Right renal pelvis (tissue), 4 donors: Measurements from ENCODE around the gene PPP2R5C. TPM values are rescaled to one million over a fixed set of nuclear protein-coding genes. Genes with fewer than 3 reads are reported as not detected.

Experiments used
- DNase-seq, 4 donors: peaks; one replicate each; pipeline ENCODE4 v3.0.0-alpha.2; 2013; ENCODE audit warnings: low read depth in 4 of 4, low spot score in 3 of 4, missing footprints in 1 of 4
- polyA plus RNA-seq, 4 donors: library from polyadenylated mRNA; unstranded; fragments of 120-200 nt; gene quantifications; one replicate each; pipeline ENCODE4 v1.2.1, GENCODE V29; 2013; ENCODE audit not compliant: insufficient read length in 4 of 4

The PPP2R5C gene
- polyA plus RNA-seq, 4 donors, result 99.3 to 119 (median 117) TPM

DNA sequence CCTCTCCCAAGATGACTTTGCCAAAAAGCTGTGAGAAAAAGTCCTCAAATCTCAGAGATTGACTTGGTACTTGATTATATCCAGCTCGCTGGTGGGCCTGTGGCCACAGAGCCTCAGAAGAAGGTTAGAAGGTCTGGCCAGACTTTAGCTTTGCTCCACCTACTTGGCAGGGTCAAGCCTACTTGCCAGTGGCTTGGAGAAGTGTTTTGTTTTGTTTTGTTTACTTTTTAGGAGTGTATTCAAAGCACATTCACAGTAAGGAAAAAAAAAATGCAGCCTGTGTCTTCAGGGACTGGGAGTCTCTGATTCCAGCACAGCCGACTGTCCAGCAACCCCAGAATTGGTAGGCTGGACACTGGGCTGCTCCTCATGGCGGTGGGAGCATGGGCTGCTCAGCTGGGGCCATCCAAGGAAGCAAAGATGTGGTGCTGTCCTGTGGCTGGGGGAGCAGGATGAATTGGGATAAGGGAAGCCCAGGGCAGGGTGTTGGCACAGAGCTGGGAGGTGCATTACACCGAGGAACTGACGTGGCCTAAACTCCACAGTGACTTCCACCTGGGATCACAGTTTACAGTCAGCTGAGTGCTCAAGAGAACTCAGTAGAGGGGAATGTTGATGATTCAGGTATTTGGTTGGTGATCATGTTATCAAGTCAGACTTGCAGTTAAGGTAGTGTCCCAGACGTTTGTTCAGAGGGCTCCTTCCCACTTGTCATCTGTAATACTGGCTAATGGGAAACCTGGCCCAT is 73.5 kb downstream of the PPP2R5C start:
- DNase-seq, result no peak

DNA sequence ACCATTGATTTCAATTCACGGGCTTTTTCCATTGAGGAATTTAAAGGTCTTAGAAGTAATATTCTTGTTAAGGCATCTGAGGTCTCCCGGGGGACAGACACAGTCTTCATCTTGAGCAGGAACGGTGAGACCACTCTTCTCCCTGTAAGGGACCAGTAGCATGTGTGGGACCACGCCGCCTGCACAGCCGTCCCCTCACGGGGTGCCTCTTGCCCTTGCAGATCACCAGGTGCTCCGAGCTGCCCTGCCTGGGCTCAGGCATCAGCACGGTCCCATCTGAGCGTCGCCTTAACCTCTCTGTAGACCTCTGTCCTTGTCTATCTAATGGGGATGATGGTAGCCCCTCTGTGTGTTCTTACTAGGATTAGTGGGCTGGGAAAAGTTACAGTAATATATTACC is 74.1 kb downstream of the PPP2R5C start:
- no peak for DNase-seq

DNA sequence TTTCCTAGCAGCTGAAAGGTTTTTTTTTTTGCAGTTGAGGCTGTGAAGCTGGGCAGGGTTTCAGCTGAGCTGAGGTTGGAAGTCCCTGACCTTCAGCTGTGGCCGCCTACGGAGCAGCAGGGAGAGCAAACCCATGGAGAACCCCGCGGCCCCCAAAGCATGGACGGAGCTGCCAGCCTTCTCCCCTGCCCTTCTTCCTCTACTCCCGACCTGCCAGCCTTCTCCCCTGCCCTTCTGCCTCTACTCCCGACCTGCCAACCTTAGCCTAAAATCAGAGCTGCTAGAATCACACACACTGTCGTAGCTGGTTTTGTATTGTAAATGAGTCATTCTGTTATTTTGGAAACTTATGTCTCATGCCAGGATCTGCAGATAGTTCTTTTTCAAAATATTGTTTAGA is 74.6 kb downstream of the PPP2R5C start:
- no peak for DNase-seq

DNA sequence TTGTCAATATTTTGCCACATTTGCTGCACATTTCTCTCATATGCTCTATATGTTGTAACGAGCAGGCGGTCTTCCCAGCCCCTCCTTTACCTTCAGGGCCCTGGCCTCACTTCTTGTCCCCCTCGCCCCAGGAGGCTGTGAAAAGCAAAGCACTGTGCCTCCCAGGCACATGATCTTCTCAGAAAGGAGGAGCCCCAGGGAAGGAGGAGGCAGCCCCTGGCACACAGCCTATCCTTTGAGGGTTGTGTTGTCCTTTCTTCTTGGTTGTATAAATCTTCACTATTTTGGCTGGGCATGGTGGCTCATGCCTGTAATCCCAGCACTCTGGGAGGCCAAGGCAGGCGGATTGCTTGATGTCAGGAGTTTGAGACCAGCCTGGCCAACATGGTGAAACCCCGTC is 77.0 kb downstream of the PPP2R5C start:
- DNase-seq, result no peak

DNA sequence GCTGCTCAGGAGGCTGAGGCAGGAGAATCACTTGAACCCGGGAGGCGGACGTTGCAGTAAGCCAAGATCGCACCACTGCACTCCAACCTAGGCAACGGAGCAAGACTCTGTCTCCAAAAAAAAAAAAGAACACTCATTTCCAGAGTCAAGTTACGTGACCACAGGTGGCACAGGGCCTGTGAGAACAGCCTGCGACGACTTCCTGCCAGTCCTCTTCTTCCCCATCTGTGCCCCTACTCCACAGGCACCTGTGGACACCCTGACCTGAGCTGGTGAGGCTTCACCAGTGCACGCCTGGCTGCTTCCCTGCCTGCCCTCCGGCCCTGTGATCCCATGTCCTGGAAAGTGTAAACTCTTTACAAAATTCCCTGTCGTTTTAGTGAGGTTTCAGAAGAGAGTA is 77.7 kb downstream of the PPP2R5C start:
- no peak for DNase-seq

DNA sequence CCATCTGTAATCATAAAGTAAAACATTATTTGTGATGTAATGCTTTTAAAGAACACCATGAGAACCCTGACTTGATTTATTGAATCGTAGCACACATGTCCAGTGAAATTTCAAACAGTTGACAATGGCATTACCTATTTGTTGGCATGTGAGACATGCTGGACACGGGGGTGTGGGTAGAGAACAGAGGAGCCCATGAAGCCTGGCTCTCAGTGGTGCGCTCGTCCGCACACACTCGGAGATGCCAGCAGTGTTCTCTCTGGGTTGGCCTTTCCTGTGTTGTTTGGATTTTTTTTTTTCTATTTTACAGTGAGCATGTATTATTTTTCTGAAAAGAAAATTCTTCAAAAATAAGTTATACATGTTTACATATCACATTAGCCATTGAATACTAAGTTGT is 78.2 kb downstream of the PPP2R5C start:
- DNase-seq, result no peak

DNA sequence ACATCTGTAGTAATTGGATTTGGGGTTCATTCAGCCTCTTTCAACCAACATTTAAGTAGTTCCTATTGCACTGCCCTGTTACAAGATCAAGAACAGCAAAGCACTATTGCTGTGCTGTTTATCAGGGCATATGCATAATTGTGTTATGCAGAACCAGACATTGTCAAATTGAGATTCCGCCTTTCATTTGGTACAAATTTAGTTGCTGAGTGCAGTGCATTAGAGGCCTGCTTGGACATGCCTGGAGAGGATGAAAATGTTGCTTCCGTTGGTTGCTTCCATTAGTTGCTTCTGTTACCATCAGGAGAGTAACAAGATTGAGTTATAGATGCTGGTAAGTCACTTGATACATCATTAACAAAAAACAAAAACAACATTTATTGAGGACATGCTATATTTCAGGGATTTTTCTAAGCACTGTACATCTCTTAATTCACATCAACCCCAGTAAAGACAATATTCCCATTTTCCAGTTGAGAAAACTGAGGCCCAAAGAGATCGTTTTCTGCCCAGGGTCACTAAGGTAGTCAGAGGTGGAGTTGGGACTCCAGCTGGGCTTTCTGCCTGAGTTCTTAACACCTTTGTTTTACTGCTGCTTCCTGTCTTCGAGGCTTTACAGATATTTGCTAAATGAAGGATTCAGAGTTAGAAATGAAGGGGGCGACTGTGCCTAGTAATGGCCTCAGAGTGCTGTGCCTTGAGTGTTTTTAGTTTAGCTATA is 79.3 kb downstream of the PPP2R5C start:
- DNase-seq, result no peak

DNA sequence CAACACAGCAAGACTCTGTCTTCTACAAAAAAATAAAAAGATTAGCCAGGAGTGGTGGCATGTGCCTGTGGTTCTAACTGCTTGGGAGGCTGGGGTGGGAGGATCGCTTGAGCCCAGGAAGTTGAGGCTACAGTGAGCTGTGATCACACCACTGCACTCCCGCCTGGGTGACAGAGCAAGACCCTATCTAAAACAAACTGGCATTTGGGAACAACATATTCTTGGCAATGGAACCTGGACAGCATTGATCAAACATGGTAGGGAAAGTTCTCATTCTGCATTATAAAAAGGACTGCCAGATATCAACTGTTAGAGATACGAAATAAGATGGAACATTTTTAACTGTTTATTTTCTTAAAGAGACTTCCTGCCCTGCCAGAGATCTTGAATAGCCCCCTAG is 81.5 kb downstream of the PPP2R5C start:
- DNase-seq, result no peak

DNA sequence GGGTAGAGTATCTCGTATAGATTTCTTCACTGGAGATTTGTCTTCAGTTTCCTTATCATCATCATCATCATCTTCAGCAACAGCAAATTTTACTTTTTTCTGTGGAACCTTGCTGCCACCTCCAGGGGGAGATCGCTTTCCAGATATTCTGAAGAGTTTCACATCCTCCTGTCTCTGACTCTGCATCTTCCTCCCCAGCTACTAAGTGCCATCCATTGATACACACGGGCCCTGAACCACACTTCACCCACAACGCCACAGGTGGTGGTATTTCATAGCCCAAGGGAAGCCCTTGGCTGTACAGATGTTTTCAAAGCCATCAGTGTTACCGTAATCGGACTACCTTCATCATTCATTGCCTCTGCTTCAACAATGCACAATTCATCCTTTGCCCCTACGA is 82.2 kb downstream of the PPP2R5C start:
- DNase-seq, result no peak

DNA sequence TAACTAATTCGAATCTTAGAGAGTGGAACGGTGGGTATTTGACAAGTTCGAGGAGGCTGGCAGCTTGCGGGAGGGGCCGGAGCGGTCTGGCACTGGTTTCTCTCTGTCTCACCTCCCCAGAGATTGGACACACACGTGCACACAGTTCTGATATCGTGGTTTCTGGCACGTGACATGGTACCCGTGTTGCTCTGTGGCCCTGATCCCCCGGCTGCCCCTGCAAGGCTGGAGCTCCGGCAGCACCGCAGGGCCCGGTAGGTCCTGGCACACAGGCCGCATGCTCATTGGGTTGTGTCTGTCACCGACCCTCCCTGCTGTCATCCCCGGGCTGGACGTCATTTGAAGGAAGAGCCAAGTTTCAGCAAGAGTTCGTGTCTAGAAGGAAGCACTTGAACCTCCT is 82.7 kb downstream of the PPP2R5C start:
- no peak for DNase-seq

DNA sequence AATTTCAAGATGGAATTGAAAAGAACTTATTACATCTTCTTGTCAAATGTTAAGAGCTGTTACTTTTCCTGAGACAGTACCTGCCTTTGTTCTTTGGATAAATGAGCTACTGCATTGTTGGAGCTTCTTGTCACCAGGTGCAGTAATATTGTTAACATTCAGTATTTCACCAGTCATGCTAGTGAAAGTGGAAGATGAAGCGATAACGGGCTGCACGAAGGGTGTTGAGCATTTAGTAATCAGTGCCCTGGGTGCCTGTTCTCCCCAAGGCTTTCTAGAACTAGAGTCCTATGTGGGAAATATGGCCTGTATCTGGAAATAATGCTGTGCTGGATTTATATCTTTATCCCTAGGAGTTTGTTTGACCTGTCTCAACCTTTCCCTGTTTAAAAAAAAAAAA is 83.2 kb downstream of the PPP2R5C start:
- DNase-seq, result no peak

DNA sequence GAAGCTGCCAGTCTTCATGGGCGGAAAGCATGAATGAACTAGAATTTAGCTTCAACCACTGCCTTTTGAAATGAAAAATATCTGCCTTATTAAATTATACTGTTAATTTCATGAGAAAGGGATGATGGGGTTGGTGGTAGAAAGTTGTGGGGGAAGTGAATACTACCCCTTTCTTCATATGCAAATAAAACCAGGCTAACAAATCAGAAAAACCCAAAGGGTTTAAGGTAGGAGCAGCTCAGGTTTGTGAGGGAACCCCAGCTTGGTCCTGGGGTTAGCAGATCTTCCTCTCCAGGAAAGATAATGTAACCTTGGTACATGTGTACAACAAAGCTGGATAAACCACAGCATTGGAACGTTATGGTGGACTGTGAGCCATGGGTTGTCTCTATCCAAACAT is 84.0 kb downstream of the PPP2R5C start:
- DNase-seq, result no peak

DNA sequence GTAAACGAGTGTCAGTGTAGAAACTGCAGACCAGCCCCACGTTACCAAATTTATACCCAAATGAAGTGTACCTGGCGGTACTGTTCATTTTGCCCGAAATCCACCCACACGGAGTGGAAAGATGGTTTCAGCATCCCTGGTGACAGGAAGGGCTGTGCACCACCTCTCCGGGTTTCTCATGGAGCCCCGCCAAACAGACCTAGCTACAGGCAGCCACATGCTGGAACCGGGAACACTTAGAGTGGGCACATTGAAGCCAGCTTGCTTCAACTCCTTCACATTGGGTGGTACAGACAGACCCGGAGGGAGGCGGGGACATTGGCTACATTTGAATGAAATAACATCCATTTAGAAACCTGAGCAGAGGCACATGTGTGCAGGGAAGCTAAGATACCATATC is 84.4 kb downstream of the PPP2R5C start:
- no peak for DNase-seq

DNA sequence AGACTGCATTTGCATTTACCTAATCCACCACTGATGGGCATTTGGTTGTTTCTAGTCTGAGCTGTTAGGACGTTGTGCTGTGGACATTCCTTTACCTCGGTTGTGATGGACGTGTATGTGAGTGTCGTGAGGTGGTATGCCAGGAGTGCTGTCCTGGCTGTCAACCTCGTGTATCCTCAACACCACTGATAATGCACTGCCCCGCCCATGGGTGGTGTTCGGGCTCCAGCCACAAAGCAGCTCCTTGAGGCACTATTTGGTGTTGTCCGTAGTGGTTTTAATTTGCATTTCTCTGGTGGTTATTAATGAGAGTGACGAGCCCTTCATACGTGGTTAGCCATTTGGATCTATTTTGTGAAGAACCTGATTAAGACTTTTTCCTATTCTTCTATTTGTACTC is 87.6 kb downstream of the PPP2R5C start:
- DNase-seq, result no peak

DNA sequence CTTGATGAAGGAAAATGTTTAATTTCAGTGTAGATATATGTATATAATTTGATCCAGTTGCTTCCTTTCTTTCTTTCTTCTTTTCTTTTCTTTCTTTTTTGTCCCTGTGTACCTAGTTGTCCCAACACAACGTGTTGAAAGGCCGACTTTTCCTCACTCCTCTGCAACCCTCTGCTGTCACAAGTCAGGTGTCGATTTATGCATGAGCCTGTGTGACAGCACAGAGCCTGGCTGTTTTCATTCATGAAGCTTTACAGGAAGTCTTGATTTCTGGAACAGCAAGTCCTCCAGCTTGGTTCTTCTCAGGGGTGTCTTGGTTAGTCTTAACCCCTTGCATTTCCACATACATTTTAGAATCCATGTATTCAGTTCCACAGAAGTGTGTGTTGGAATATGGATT is 88.1 kb downstream of the PPP2R5C start:
- DNase-seq, result no peak

DNA sequence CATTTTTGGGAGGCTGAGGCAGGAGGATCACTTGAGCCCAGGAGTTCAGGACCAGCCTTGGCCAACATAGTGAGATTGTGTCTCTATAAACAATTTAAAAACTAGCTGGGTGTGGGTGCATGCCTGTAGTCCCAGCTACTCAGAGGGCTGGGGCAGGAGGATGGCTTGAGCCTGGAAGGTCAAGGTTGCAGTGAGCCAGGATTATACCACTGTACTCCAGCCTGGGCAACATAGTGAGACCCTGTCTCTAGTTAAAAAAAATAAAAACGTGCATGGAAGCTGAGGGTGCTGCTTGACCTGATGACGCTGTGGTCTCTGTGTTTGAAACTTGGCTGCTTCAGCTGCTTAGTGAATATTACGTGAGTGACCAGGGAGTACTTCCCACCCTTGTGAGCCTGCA is 89.7 kb downstream of the PPP2R5C start:
- DNase-seq, result no peak

DNA sequence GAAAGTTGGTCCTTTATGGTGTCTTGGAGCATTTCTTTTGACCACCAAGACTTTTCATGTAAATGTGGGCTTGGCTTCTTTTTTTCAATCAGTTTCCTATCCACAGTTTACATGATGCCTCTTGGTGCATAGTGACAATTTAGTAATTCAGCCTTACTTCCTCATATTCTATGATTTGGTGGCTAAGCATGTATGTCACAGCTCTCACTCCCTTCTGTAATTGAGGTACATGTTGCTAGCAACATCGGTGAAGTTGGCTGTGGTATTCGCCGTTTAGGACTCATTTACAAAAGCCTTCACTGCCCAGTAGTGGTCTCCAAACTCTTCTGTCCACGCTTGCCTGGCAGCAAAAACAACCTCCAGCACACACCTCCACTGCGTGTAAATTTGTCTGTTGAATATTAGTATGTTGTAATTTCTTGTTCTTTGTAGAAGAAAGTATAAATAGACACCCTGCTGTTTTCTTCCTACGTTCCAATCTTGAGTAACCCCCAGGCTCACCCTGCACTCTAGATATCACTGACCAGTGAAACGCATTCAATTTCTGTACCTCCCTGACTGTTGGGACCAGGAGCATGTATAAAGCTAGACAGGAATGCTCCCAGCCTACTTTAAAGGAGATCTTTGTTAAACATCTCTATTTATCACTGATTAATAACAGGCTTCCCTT is 90.4 kb downstream of the PPP2R5C start:
- no peak for DNase-seq

DNA sequence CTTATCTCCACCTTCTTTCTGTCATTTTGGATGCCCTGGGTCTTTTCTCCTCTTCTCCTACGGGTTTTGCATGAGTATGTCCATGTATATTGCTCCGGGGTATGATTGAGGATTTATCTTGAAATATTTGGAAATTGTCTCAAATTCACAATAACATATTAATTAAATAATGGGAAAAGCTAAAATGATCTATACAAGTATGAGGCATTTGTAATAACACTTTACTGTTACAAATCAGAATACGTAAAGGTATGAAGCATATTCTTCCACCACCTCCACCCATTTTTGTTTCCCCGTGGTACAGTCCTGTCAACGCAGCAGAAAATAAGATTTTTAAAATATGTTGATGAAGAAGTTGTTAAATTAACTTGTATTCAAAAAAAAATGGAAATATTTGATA is 91.3 kb downstream of the PPP2R5C start:
- DNase-seq, result no peak

DNA sequence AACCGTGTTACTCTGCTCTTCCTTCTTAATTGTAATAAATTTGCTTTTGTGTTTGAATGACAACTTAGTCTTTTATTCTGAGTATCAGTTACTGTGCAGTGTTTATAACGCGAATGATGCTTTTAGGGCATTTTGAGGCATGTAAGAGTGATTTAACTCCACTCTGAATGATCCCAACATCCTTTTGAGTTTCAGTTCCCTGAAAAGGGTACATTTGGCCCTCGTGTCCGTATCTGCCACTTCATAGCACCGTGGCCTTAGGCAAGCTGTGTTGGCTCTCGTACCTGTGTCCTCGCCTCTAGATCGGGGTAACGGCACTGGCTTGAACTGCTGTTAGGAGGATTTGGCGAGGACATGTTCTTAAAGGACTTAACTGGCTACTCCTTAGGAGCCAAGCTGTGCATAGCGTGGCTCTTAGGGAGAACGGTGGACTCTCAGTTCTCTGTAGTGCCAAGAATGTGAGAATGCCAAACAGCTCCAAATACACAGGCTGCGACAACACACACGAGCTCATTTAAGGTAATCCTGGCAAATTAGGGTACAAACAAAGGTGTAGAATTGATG is 92.0 kb downstream of the PPP2R5C start:
- DNase-seq, result no peak

DNA sequence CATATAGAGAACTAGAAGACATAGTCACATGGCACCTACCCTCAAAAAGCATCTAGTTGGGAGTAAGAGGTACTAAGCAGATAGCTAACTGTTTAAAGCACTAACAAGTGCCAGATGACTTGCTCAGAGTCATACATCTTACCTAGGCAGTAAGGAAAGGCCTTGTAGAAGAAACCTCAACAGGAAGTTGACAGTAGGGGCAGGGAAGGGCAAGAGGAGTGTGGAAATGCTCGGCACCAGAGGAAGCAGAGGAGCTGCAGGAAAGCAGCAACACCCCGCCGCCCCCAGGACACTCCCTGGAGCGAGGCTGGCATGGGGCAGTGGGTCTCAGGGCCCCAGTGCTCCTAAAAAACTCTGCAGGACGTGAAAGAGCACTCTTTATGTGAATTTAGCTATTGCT is 92.9 kb downstream of the PPP2R5C start:
- no peak for DNase-seq

DNA sequence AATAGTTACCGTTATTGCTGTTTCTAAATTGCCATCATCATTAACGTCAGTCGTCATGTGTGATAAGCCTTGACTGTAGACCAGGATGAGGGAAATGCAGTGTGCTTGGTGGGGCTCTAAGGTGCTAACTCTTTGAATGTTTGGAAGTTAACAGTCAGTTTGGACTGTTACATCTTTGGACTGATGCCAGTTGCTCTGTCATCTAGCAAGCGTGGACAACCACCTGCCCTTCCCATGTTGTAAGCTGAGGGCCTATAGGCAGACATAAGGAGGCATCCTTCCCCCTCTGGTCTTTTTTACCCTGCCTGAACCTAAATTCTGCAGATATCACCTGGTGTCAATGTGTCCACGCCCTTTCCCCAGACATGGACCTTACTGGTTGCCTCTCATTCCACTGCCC is 94.4 kb downstream of the PPP2R5C start:
- no peak for DNase-seq

DNA sequence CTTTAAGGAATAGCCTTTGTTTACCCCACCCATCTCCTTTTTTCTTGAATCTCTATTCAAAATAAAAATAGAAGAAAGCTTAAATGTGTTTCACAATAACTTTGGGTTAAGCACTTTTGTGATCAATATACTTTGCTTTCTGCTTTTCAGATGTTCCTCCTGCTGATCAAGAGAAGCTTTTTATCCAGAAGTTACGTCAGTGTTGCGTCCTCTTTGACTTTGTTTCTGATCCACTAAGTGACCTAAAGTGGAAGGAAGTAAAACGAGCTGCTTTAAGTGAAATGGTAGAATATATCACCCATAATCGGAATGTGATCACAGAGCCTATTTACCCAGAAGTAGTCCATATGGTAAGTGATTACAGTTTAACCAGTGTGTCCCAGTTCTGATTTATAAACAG is 95.0 kb downstream of the PPP2R5C start:
- DNase-seq, result no peak
